GM21367 (cell line): ENCODE results near the gene FTL.
"Not testable (repeated sequence)": the region's sequence is repeated elsewhere in the genome, so short reads cannot be mapped to it uniquely, and the experiment has no call there.

Experiments
- ATAC-seq: cut with Tn5 transposase; IDR thresholded peaks from one replicate; pipeline ENCODE4 v1.9.1; 2021; ENCODE audit not compliant: unreplicated experiment

FTL gene

GRCh38 chr19:48965040-48965805 lies at the start of gene FTL:
Gene FTL, plus strand, starts transcription at chr19:48965309. Its CDS starts 199 bp downstream, at chr19:48965508.
- peak; percentile 52 for ATAC-seq

GRCh38 chr19:48915757-48916156 lies 49.4 kb upstream of the FTL start:
- no peak for ATAC-seq

DNA sequence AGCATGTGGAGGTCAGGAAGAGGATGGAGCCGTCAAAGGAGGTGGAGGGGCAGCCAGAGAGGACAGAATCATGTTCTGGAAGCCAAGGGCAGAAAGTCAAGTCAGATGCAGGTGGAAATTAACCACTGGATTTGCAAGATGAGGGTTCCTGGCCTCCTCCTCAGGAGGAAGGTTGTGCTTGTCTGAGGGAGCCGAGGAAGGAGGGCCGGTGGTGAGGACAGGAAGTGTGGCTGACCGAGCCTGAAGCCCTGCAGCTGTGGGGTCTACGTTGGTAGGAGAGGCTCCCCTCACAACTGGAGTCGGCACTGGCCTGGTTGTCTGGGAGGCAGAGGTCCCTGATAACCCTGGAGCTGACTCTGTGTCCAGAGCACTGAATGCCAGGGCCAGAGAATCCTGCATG lies 47.0 kb upstream of the FTL start:
- no peak for ATAC-seq

DNA sequence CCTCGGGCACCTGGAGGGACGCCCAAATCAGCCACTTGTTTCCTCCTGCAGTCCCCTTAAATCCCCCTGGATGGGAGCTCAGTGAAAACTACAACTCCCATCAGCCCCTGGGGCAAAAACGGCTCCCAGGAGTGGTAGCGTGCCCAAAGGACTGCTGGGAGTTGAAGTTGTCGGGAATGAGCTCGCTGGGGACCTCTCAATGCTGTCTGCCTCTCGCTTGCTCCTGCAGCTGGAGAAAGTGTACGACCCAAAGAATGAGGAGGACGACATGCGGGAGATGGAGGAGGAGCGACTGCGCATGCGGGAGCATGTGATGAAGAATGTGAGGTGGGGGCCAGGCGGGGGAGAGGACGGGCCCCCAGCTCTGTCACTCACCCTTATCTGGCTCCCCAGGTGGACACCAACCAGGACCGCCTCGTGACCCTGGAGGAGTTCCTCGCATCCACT lies 46.3 kb upstream of the FTL start:
- ATAC-seq, result no peak

GRCh38 chr19:48919271-48919670 lies 45.8 kb upstream of the FTL start:
- ATAC-seq, result not testable (repeated sequence)

GRCh38 chr19:48920949-48921348 lies 44.2 kb upstream of the FTL start:
- no peak for ATAC-seq

GRCh38 chr19:48921721-48922500 lies 43.2 kb upstream of the FTL start:
- no peak for ATAC-seq

DNA sequence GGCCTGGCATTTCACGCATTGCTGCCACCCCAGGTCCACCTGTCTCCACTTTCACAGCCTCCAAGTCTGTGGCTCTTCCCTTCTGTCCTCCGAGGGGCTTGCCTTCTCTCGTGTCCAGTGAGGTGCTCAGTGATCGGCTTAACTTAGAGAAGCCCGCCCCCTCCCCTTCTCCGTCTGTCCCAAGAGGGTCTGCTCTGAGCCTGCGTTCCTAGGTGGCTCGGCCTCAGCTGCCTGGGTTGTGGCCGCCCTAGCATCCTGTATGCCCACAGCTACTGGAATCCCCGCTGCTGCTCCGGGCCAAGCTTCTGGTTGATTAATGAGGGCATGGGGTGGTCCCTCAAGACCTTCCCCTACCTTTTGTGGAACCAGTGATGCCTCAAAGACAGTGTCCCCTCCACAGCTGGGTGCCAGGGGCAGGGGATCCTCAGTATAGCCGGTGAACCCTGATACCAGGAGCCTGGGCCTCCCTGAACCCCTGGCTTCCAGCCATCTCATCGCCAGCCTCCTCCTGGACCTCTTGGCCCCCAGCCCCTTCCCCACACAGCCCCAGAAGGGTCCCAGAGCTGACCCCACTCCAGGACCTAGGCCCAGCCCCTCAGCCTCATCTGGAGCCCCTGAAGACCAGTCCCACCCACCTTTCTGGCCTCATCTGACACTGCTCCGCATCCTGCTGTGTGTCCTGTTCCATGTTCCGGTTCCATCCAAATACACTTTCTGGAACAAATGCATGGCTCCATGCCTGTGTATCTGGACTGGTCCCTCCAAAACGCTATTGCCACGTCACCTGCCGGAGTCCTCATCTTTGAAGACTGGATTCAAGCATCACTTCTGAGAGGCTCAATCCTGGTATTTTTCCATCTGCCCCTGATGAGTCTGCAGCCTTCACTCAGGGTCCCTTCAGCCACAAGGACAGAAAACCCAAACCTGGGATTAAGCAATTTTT lies 42.3 kb upstream of the FTL start:
- no peak for ATAC-seq

- no peak for ATAC-seq
Measured at GRCh38 chr19:48925240-48925843, 39.8 kb upstream of the FTL start.

DNA sequence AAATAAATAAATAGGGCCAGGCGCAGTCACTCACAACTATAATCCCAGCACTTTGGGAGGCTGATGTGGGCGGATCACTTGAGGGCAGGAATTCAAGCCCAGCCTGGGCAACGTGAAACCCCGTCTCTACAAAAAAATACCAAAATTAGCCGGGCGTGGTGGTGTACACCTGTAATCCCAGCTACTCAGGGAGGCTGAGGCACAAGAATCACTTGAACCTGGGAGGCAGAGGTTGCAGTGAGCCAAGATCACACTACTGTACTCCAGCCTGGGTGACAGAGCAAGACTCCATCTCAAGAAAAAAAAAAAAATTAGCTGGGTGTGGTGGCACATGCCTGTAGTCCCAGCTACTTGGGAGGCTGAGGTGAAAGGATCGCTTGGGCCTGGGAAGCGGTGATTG lies 39.2 kb upstream of the FTL start:
- ATAC-seq, result not testable (repeated sequence)

GRCh38 chr19:48926909-48927308 lies 38.2 kb upstream of the FTL start:
- ATAC-seq, result no peak

DNA sequence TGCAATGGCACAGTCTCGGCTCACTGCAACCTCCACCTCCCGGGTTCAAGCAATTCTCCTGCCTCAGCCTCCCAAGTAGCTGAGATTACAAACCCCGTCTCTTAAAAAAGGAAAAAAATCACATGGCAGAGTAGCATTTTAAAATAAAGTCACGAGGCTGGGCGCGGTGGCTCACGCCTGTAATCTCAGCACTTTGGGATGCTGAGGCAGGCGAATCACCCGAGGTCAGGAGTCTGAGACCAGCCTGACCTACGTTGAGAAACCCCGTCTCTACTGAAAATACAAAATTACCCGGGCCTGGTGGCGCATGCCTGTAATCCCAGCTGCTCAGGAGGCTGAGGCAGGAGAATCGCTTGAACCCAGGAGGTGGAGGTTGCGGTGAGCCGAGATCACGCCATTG lies 37.4 kb upstream of the FTL start:
- not testable (repeated sequence) for ATAC-seq

DNA sequence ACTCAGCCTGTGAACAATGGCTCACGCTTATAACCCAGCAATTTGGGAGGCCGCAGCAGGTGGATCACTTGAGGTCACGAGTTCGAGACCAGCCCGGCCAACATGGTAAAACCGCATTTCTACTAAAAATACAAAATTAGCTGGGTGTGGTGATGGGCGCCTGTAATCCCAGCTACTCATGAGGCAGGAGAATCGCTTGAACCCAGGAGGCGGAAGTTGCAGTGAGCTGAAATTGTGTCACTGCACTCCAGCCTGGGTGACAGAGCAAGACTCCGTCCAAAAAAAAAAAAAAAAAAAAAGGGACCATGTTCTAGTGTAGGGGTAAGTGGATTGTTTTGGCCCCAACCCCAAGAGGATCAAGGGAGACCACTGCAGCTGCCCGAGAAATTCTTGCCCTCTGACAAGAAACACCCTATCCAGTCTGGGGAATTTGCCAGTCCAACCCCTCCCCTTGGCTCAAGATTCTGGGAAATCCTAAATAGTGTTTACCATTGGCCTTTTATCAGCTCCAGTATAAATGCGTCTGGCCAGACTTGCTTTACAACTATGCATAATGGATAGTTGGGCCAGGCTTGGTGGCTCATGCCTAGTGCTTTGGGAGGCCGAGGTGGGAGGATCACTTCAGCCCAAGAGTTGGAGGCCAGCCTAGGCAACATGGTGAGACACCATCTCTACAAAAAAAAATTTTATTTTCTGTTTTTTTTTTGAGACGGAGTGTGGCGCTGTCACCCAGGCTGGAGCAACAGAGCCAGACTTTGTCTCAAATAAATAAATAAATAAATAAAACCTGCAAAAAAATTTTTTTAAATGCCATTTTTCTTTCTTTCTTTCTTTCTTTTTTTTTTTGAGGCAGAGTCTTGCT lies 36.7 kb upstream of the FTL start:
- no peak for ATAC-seq

DNA sequence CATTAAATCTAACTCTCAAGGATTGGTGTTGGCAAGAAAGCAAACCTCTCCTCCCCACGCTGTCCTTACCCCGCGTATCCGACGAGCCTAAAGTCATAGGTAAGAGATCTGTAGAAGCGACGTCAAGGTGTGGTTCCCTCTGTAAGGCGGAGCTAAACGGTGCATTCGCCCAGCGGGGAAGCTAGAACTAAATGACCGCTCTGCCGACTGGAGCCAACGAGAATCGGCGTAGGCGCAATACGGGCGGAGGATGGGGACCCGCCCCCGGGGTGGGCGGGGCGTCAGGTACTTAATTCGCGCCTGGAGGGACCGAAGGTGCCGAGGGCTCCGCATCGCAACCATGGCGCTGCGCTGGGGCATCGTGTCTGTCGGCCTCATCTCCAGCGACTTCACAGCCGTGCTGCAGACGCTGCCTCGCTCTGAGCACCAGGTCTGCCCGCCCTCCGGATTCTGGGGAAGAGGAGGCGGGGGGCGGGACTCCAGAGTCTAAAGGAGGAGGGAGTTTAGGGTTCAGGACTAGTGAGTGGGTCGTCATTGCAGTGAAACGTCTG lies 31.7 kb upstream of the FTL start, which contains the start of gene DHDH:
TSS of gene DHDH (plus strand) at position 318 of the 551 bp plus-strand sequence. CDS start at position 341, 23 bp downstream.
- no peak for ATAC-seq

DNA sequence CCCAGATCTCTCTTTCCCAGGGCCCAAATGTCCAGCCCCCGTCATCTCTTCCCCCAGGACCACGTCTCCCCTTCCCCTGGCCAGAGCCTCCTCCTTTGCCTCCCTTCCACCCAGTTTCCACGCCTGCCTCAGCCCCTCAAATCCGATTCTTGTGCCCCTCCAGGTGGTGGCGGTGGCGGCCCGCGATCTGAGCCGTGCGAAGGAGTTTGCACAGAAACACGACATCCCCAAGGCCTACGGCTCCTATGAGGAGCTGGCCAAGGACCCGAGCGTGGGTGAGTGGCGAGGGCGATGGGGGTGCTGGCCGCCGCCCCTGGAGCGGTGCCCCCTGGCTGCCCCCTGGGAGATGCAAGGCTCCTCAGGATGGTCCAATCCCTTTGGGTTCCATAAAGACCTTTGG lies 30.3 kb upstream of the FTL start:
- no peak for ATAC-seq

GRCh38 chr19:48935864-48936263 lies 29.2 kb upstream of the FTL start:
- no peak for ATAC-seq

- ATAC-seq, result no peak
Measured at GRCh38 chr19:48938256-48938655, 26.9 kb upstream of the FTL start.

GRCh38 chr19:48940902-48941301 lies 24.2 kb upstream of the FTL start:
- no peak for ATAC-seq

DNA sequence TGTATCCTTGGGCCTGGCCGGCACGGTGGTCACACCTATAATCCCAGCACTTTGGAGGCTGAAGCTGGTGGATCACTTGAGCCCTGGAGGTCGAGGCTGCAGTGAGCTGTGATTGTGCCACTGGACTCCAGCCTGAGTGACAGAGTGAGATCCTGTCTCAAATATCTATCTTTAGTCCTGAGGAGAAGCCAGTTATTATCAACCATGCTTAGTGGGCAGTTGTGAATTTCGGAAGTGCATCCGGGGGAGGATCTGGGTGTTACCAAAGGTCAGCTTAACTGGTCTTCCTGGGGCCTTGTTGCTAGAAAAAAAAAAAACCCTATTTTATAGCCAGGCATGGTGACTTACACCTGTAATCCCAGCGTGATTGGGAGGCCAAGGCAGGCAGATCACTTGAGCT lies 22.0 kb upstream of the FTL start:
- ATAC-seq, result no peak
